HepG2 (cell line): ENCODE results near the gene ZCCHC24. TPM values are rescaled to one million over a fixed set of nuclear protein-coding genes. Genes with fewer than 3 reads are reported as not detected.

ENCODE experiments used
- EZH2 ChIP-seq: conservative IDR thresholded peaks from 2 replicates; pipeline ENCODE4 v1.6.1; 2012; ENCODE audit warnings: mild to moderate bottlenecking, low read depth, low read length, moderate library complexity
- FIP1L1 ChIP-seq: fragments of 200-400 bp; formaldehyde crosslinking; IDR thresholded peaks from 2 replicates; pipeline ENCODE4 v1.6.1; 2018; ENCODE audit warnings: low read depth, mild to moderate bottlenecking, low read length, moderate library complexity, borderline replicate concordance; ENCODE audit not compliant: insufficient read depth
- GATA4 ChIP-seq: sonication (generic); IDR thresholded peaks from 2 replicates; pipeline ENCODE4 v1.6.1; 2016; ENCODE audit warnings: antibody characterized with exemption, low read depth, borderline replicate concordance
- GATAD2A ChIP-seq: IDR thresholded peaks from 2 replicates; pipeline ENCODE4 v1.6.1; 2016
- IRF2 ChIP-seq: IDR thresholded peaks from 2 replicates; pipeline ENCODE4 v1.6.1; 2018; ENCODE audit warnings: missing genetic modification reagents, missing compliant biosample characterization
- KDM1A ChIP-seq: IDR thresholded peaks from 2 replicates; pipeline ENCODE4 v1.6.1; 2016; ENCODE audit warnings: missing compliant biosample characterization
- NFATC3 ChIP-seq: sonication (generic); formaldehyde crosslinking; IDR thresholded peaks from 2 replicates; pipeline ENCODE4 v1.5.1; 2020; ENCODE audit warnings: mild to moderate bottlenecking, missing genetic modification reagents
- ONECUT2 ChIP-seq: sonication (generic); formaldehyde crosslinking; IDR thresholded peaks from 2 replicates; pipeline ENCODE4 v1.4.0; 2020; ENCODE audit warnings: missing genetic modification reagents
- POGZ ChIP-seq: sonication (generic); formaldehyde crosslinking; IDR thresholded peaks from 2 replicates; pipeline ENCODE4 v1.4.0; 2020; ENCODE audit warnings: mild to moderate bottlenecking, missing genetic modification reagents
- SMARCE1 ChIP-seq: fragments of 450-650 bp; IDR thresholded peaks from 2 replicates; pipeline ENCODE4 v1.6.1; 2017; ENCODE audit warnings: borderline replicate concordance
- SPEN ChIP-seq: sonication (generic); formaldehyde crosslinking; IDR thresholded peaks from 2 replicates; pipeline ENCODE4 v1.5.1; 2020; ENCODE audit warnings: low read depth, mild to moderate bottlenecking, missing genetic modification reagents
- SRSF4 ChIP-seq: fragments of 200-400 bp; formaldehyde crosslinking; IDR thresholded peaks from one replicate; pipeline ENCODE4 v1.6.1; 2018; ENCODE audit warnings: mild to moderate bottlenecking, low read depth, low read length, moderate library complexity; ENCODE audit not compliant: poor library complexity, severe bottlenecking
- TAF15 ChIP-seq: fragments of 200-400 bp; formaldehyde crosslinking; IDR thresholded peaks from one replicate; pipeline ENCODE4 v1.6.1; 2018; ENCODE audit warnings: mild to moderate bottlenecking, low read depth, low read length; ENCODE audit not compliant: poor library complexity, severe bottlenecking
- ZNF274 ChIP-seq: sonication (generic); formaldehyde crosslinking; IDR thresholded peaks from 2 replicates; pipeline ENCODE4 v1.5.1; 2020; ENCODE audit warnings: mild to moderate bottlenecking, missing genetic modification reagents
- ZNF543 ChIP-seq: sonication (generic); formaldehyde crosslinking; IDR thresholded peaks from 2 replicates; pipeline ENCODE4 v1.4.0; 2020; ENCODE audit warnings: mild to moderate bottlenecking, missing genetic modification reagents
- ZNF7 ChIP-seq: IDR thresholded peaks from 2 replicates; pipeline ENCODE4 v1.6.1; 2016; ENCODE audit warnings: missing biosample characterization, missing genetic modification reagents
- ZNF776 ChIP-seq: sonication (generic); formaldehyde crosslinking; IDR thresholded peaks from 2 replicates; pipeline ENCODE4 v1.4.0; 2020; ENCODE audit warnings: mild to moderate bottlenecking, missing genetic modification reagents
- ZNF891 ChIP-seq: sonication (generic); formaldehyde crosslinking; IDR thresholded peaks from 2 replicates; pipeline ENCODE4 v1.5.0; 2020; ENCODE audit warnings: mild to moderate bottlenecking, missing genetic modification reagents
- ZSCAN30 ChIP-seq: sonication (generic); formaldehyde crosslinking; IDR thresholded peaks from 2 replicates; pipeline ENCODE4 v1.5.0; 2020; ENCODE audit warnings: mild to moderate bottlenecking, missing genetic modification reagents
- polyA plus RNA-seq, 8 experiments: library from polyadenylated mRNA; depleted of rRNA in 3 of 8; stranded (reverse) in 7 of 8; unstranded in 1 of 8; fragments of >200 nt; fragmentation: Illumina TruSeq in 4 of 8; extraction: Trizol in 4 of 8; gene quantifications; 2 replicates each; pipeline versions ENCODE4 v1.2.1 to v1.2.3, GENCODE V29; 2011 to 2016; ENCODE audit warnings: low read depth in 4 of 8, missing spikeins in 1 of 8, mixed read lengths in 1 of 8; ENCODE audit not compliant: insufficient read depth in 1 of 8
- total RNA-seq, 5 experiments: library from RNA; depleted of rRNA; stranded (reverse); fragments of >200 nt; fragmentation: Illumina TruSeq; extraction: Trizol; gene quantifications; 2 replicates each; pipeline ENCODE4 v1.2.3, GENCODE V29; 2016; ENCODE audit warnings: low read depth in 1 of 5
- TF ChIP-seq, protein P1 (sequence below): sonication (generic); formaldehyde crosslinking; conservative IDR thresholded peaks from 2 replicates; pipeline ENCODE4 v1.8.0; 2022; ENCODE audit warnings: mild to moderate bottlenecking, moderate library complexity, missing genetic modification reagents
- TF ChIP-seq, protein P2 (sequence below), 2 experiments: sonication (generic) in 1 of 2; formaldehyde crosslinking in 1 of 2; IDR thresholded peaks; 2 replicates each; pipeline versions ENCODE4 v1.5.1 to v1.6.1; 2011 to 2020; ENCODE audit warnings: borderline replicate concordance in 1 of 2, low read depth in 1 of 2, low read length in 1 of 2, mild to moderate bottlenecking in 1 of 2, missing genetic modification reagents in 1 of 2, moderate library complexity in 1 of 2
- TF ChIP-seq, protein P3 (sequence below): sonication (generic); formaldehyde crosslinking; conservative IDR thresholded peaks from 2 replicates; pipeline ENCODE4 v1.4.0; 2020; ENCODE audit warnings: missing genetic modification reagents
- TF ChIP-seq, protein P4 (sequence below): sonication (generic); formaldehyde crosslinking; IDR thresholded peaks from 2 replicates; pipeline ENCODE4 v1.4.0; 2020; ENCODE audit warnings: missing genetic modification reagents, mild to moderate bottlenecking, borderline replicate concordance

ZCCHC24 gene
- total and polyA plus RNA-seq, 2 of the 13 experiments (the other 11 are each of a cell fraction or from before 2014, with no cell fraction given), result 3.1 to 7.9 TPM

DNA sequence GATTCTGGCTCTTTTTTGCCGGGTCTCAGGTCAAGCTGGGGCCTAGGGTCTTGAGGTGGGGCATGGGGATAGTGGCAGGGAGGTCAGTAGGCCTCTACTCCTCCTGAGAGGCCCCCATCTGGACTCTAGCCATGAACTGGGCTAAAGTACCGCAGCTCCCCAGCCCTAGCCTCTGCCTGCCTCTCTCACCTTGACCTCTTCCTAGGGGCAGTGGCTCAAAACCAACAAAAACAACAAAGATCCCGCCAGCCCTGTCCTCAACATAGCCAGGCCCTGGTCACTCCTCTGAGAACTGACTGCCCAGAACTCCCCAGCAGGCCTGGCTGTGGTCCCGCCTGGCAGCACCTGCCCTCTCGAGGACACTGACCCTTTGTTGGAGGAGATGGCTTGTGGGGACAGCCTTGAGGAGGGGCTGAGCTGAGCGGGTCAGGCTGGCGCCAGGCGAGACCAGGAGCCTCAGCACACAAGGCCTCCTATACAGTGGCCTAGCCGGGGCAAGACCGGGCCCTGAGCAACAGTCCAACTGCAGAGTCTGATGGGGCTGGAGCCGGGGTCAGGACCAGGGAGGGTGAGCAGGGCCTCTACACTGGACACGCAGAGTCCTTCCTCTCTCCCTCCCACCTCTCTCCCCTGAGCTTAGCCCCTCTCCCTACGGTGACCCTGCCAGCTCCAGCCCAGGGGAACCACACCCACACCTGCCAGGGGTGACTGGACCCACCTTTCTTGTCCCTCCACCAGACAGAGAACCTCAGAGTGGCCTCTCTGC, 109.8 kb downstream of the ZCCHC24 start (continued):
- TF ChIP-seq, protein P1, sequence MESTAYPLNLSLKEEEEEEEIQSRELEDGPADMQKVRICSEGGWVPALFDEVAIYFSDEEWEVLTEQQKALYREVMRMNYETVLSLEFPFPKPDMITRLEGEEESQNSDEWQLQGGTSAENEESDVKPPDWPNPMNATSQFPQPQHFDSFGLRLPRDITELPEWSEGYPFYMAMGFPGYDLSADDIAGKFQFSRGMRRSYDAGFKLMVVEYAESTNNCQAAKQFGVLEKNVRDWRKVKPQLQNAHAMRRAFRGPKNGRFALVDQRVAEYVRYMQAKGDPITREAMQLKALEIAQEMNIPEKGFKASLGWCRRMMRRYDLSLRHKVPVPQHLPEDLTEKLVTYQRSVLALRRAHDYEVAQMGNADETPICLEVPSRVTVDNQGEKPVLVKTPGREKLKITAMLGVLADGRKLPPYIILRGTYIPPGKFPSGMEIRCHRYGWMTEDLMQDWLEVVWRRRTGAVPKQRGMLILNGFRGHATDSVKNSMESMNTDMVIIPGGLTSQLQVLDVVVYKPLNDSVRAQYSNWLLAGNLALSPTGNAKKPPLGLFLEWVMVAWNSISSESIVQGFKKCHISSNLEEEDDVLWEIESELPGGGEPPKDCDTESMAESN (CRISPR knock-in tag), result peak; percentile 82
- TF ChIP-seq ZNF543 (CRISPR knock-in tag) (peak; percentile 93), GATA4 (0 out of 2 replicates have a peak, but pooled peaks have one; percentile 39), KDM1A (CRISPR knock-in tag) (peak; percentile 25; the same call in 1 of the 2 replicates), NFATC3 (0 out of 2 replicates have a peak, but pooled peaks have one; percentile 21), ZNF891 (no peak; the same call in 1 of the 2 replicates), SRSF4 (no peak), ZNF7 (CRISPR knock-in tag) (no peak), GATAD2A (CRISPR knock-in tag) (peak; percentile 96), ZSCAN30 (CRISPR knock-in tag) (no peak), ZNF776 (CRISPR knock-in tag) (peak; percentile 41; the same call in 1 of the 2 replicates), EZH2 (no peak), TAF15 (peak; percentile 83), ONECUT2 (CRISPR knock-in tag) (no peak), FIP1L1 (no peak), SPEN (CRISPR knock-in tag) (peak; percentile 95), IRF2 (CRISPR knock-in tag) (peak; percentile 94), ZNF274 (CRISPR knock-in tag) (peak; percentile 79), SMARCE1 (no peak), POGZ (peak; percentile 87)
- TF ChIP-seq, protein P2, sequence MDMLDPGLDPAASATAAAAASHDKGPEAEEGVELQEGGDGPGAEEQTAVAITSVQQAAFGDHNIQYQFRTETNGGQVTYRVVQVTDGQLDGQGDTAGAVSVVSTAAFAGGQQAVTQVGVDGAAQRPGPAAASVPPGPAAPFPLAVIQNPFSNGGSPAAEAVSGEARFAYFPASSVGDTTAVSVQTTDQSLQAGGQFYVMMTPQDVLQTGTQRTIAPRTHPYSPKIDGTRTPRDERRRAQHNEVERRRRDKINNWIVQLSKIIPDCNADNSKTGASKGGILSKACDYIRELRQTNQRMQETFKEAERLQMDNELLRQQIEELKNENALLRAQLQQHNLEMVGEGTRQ (IDR thresholded peaks at IDR 0.05; ENCODE audit: low read depth, low read length), result no peak
- TF ChIP-seq, protein P2 (CRISPR knock-in tag; IDR thresholded peaks at IDR 0.05; ENCODE audit: borderline replicate concordance), result no peak
- TF ChIP-seq, protein P3, sequence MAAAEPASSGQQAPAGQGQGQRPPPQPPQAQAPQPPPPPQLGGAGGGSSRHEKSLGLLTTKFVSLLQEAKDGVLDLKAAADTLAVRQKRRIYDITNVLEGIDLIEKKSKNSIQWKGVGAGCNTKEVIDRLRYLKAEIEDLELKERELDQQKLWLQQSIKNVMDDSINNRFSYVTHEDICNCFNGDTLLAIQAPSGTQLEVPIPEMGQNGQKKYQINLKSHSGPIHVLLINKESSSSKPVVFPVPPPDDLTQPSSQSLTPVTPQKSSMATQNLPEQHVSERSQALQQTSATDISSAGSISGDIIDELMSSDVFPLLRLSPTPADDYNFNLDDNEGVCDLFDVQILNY, result no peak
- TF ChIP-seq, protein P4, sequence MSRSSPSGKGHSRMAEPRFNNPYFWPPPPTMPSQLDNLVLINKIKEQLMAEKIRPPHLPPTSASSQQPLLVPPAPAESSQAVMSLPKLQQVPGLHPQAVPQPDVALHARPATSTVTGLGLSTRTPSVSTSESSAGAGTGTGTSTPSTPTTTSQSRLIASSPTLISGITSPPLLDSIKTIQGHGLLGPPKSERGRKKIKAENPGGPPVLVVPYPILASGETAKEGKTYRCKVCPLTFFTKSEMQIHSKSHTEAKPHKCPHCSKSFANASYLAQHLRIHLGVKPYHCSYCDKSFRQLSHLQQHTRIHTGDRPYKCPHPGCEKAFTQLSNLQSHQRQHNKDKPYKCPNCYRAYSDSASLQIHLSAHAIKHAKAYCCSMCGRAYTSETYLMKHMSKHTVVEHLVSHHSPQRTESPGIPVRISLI, result peak; percentile 29; the same call in 1 of the 2 replicates
